CD4-positive, alpha-beta T cell (primary cell): Measurements from ENCODE around the gene PRR11. TPM values are rescaled to one million over a fixed set of nuclear protein-coding genes. Genes with fewer than 3 reads are reported as not detected.
A peak's percentile ranks its signal among the peaks of the same experiment; 100 is the strongest.

Experiments used
- ATAC-seq: fragments of 200-7000 bp; cut with Tn5 transposase; one replicate; pipeline ENCODE4 v1.10.0; 2022; ENCODE audit warnings: mild to moderate bottlenecking; ENCODE audit not compliant: poor library complexity
- CTCF ChIA-PET: fragments of 350-600 bp; sonication (Branson Sonifier 250); formaldehyde crosslinking; loops from one replicate; lab custom pipeline; 2021; ENCODE audit warnings: antibody characterized with exemption, inconsistent platforms; lab: Charles Lee
- POLR2A ChIA-PET: fragments of 350-600 bp; sonication (Branson Sonifier 250); formaldehyde crosslinking; loops from one replicate; lab custom pipeline; 2021; ENCODE audit warnings: antibody characterized with exemption, inconsistent platforms; lab: Charles Lee
- DNase-seq, 14 experiments: peaks; one replicate each; pipeline ENCODE4 v3.0.0-alpha.2; 2013 to 2020; ENCODE audit warnings: mixed read lengths in 2 of 14
- H3K27ac ChIP-seq, 2 donors: one replicate each; pipeline versions ENCODE4 v1.5.1 to v1.7.0; 2013; ENCODE audit warnings: low read length in 2 of 2, low read depth in 1 of 2, mild to moderate bottlenecking in 1 of 2
- H3K27me3 ChIP-seq, 2 experiments: 1 replicate in 1 of 2; 2 replicates in 1 of 2; pipeline versions ENCODE4 v1.6.1 to v1.7.0; 2013; ENCODE audit warnings: low read length in 2 of 2, control low read depth in 1 of 2, mild to moderate bottlenecking in 1 of 2, moderate library complexity in 1 of 2; ENCODE audit not compliant: insufficient read depth in 2 of 2, control insufficient read depth in 1 of 2
- H3K36me3 ChIP-seq: one replicate; pipeline ENCODE4 v1.6.1; 2013; ENCODE audit warnings: low read length, control low read depth; ENCODE audit not compliant: insufficient read depth
- H3K4me1 ChIP-seq: one replicate; pipeline ENCODE4 v1.6.1; 2013; ENCODE audit warnings: low read length, control low read depth; ENCODE audit not compliant: insufficient read depth
- H3K4me3 ChIP-seq: one replicate; pipeline ENCODE4 v1.5.1; 2013; ENCODE audit warnings: mild to moderate bottlenecking, low read length, moderate library complexity
- H3K9me3 ChIP-seq, 2 experiments: 1 replicate in 1 of 2; 2 replicates in 1 of 2; pipeline versions ENCODE4 v1.6.1 to v1.7.0; 2013; ENCODE audit warnings: low read length in 2 of 2, mild to moderate bottlenecking in 2 of 2, control low read depth in 1 of 2, moderate library complexity in 1 of 2; ENCODE audit not compliant: control insufficient read depth in 1 of 2, insufficient read depth in 1 of 2
- H3K27ac Mint-ChIP-seq: one replicate; pipeline ENCODE4 v1.8.0; 2020; ENCODE audit warnings: mixed read lengths
- H3K27me3 Mint-ChIP-seq: one replicate; pipeline ENCODE4 v1.8.0; 2021; ENCODE audit warnings: mixed read lengths
- H3K36me3 Mint-ChIP-seq: one replicate; pipeline ENCODE4 v1.8.0; 2021; ENCODE audit warnings: low read depth, mixed read lengths
- H3K4me1 Mint-ChIP-seq: one replicate; pipeline ENCODE4 v1.8.0; 2021; ENCODE audit warnings: low read depth, mixed read lengths
- H3K4me3 Mint-ChIP-seq: one replicate; pipeline ENCODE4 v1.8.0; 2020; ENCODE audit warnings: mild to moderate bottlenecking, mixed read lengths
- H3K9me3 Mint-ChIP-seq: one replicate; pipeline ENCODE4 v1.8.0; 2020; ENCODE audit warnings: mixed read lengths
- intact Hi-C, 2 experiments: fragments of 100-400 bp; cut with DNase I in 1 of 2; cut with micrococcal nuclease in 1 of 2; formaldehyde crosslinking; loops; one replicate each; pipeline versions ENCODE4 v1.15.1 to v1.9.0; 2023 to 2025; cut with DNase I, micrococcal nuclease
- total RNA-seq, 174 experiments: library from RNA in 2 of 174; stranded (reverse) in 2 of 174; gene quantifications; one replicate each; pipeline ENCODE4 v1.2.3 and lab custom pipeline; 2021 to 2026
- TF ChIP-seq, protein P1 (sequence below): fragments of 200-600 bp; IDR thresholded peaks from one replicate; pipeline ENCODE4 v1.8.0; 2022; ENCODE audit warnings: antibody characterized with exemption, mild to moderate bottlenecking

The PRR11 gene
- total RNA-seq, 2 experiments from 2014 or later = 0.69 to 0.92 TPM

DNA sequence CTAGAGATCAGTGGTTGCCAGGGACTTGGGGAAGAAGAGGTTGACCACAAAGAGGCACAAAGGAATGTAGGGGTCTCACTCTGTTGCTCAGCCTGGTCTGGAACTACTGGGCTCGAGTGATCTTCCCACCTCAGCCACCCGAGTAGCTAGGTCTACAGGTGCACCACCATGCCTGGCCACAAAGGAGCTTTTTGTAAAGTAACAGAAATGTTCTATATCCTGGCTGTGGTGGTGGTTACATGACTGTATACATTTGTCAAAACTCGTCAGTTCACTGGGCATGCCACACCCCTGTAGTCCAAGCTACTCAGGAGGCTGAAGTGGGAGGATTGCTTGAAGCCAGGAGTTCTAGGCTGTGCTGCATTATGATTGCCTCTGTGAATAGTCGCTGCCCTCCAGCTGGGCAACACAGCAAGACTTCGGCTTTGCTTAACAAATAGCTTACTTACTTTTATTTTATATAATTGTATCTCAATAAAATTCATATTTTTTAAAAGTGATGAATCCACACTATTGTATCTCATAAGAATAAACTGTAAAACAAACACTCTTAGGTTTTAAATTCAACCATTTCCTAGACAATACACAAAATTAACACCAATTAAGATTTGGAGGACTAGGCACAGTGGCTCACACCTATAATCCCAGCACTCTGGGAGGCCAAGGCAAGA is 5.6 kb upstream of the PRR11 start:
- H3K4me3 ChIP-seq = no peak overlapping the region
- TF ChIP-seq, protein P1, sequence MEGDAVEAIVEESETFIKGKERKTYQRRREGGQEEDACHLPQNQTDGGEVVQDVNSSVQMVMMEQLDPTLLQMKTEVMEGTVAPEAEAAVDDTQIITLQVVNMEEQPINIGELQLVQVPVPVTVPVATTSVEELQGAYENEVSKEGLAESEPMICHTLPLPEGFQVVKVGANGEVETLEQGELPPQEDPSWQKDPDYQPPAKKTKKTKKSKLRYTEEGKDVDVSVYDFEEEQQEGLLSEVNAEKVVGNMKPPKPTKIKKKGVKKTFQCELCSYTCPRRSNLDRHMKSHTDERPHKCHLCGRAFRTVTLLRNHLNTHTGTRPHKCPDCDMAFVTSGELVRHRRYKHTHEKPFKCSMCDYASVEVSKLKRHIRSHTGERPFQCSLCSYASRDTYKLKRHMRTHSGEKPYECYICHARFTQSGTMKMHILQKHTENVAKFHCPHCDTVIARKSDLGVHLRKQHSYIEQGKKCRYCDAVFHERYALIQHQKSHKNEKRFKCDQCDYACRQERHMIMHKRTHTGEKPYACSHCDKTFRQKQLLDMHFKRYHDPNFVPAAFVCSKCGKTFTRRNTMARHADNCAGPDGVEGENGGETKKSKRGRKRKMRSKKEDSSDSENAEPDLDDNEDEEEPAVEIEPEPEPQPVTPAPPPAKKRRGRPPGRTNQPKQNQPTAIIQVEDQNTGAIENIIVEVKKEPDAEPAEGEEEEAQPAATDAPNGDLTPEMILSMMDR = no peak

DNA sequence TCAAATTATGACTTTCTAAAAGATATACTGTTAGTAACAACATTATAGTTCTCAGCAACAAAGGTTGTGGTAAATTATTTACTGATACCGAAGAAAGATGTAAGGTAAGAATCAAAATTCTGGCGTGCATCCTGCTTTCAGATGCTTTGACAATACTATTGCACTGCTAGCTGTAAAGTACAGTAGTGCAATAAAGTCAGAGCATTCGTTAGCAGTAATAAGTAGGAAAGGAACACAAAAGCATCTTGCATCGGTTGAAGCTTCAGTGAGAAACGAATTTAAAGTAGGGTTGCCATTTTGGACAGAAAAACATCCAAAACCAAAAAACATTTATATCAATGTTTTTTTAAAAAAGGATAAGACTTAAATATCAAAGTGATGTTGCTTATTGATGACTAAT is 4.5 kb upstream of the PRR11 start:
- Mint-ChIP-seq H3K4me3 (peak overlapping the region; percentile 38), H3K9me3 (no peaks in the 10 kb centered on the region), H3K36me3 (no peaks in the 10 kb centered on the region), H3K27me3 (no peaks in the 10 kb centered on the region), H3K27ac (peak overlapping the region; percentile 60), H3K4me1 (peaks cover 50% of the 10 kb centered on the region)
- H3K9me3 ChIP-seq = no peaks in the 10 kb centered on the region
- CTCF ChIA-PET = interaction anchor here (1.6 kb wide), 1 partner anchor 44 kb away, joined by 3 read pairs; the partner anchor contains the start of gene TRIM37
- no peak overlapping the region for H3K27ac ChIP-seq
- POLR2A ChIA-PET = interaction anchor here (2.4 kb wide), 1 partner anchor 44 kb away, joined by 14 read pairs; the partner anchor contains the start of gene TRIM37
- H3K27me3 ChIP-seq = no peaks in the 10 kb centered on the region
- peak in 2 of 14 experiments; percentile 21 to 29 for DNase-seq
- no peak overlapping the region for H3K4me3 ChIP-seq
- H3K36me3 ChIP-seq = peaks cover 2% of the 10 kb centered on the region
- ATAC-seq = no peak
- peaks cover 24% of the 10 kb centered on the region for H3K4me1 ChIP-seq
- TF ChIP-seq, protein P1 = no peak
- intact Hi-C loops = loop anchor here in 1 of 2 experiments (10.0 kb wide), 3 partner anchors 414 to 1896 kb away; partner anchors contain the start of genes DHX40, MSI2, RAD51C and TEX14

More for the DNA sequence above, 5.6 kb upstream of the PRR11 start:
- intact Hi-C loops = loop anchor here in 1 of 2 experiments (10.0 kb wide), 3 partner anchors 415 to 1895 kb away; partner anchors contain the start of genes DHX40, MSI2, RAD51C and TEX14
- DNase-seq (peak in 1 of 14 experiments; percentile 23), ATAC-seq (no peak)
- no peaks in the 10 kb centered on the region for H3K9me3 Mint-ChIP-seq
- H3K27me3 ChIP-seq = no peaks in the 10 kb centered on the region
- ChIA-PET CTCF (no interaction called here), POLR2A (no interaction called here)
- H3K9me3 ChIP-seq = no peaks in the 10 kb centered on the region
- H3K36me3 ChIP-seq = peaks cover 2% of the 10 kb centered on the region
- H3K4me1 ChIP-seq = peaks cover 19% of the 10 kb centered on the region
- H3K27ac Mint-ChIP-seq = peak overlapping the region; percentile 60
- H3K27me3 Mint-ChIP-seq = no peaks in the 10 kb centered on the region
- peaks cover 56% of the 10 kb centered on the region for H3K4me1 Mint-ChIP-seq
- no peak overlapping the region for H3K27ac ChIP-seq
- H3K36me3 Mint-ChIP-seq = peaks cover 4% of the 10 kb centered on the region
- no peak overlapping the region for H3K4me3 Mint-ChIP-seq

DNA sequence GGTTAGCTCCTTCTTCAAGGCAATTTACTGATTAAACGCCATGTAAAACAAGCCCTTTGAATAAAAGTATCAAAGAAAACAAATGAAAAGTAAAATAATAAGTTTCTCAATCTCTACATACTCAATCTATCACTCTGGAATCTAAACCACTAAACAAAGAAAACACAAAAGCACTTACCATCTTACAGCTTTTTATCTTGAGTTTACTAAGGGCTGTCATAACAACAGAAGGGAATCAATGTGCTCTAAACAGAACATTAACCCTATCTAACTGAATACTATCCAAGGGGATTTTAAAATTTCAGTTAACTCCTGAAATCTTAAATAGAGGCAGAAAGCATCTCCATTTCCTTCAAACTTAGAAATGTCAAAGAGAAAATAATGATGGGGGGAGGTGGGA is 4.0 kb upstream of the PRR11 start:
- peaks cover 50% of the 10 kb centered on the region for H3K4me1 Mint-ChIP-seq
- ChIA-PET CTCF (interaction anchor here (1.6 kb wide), 1 partner anchor 45 kb away, joined by 3 read pairs; the partner anchor contains the start of gene TRIM37), POLR2A (interaction anchor here (2.4 kb wide), 1 partner anchor 45 kb away, joined by 14 read pairs; the partner anchor contains the start of gene TRIM37)
- H3K27ac ChIP-seq = no peak overlapping the region
- no peaks in the 10 kb centered on the region for H3K27me3 ChIP-seq
- TF ChIP-seq, protein P1 = no peak
- H3K27me3 Mint-ChIP-seq = no peaks in the 10 kb centered on the region
- peak overlapping the region; percentile 38 for H3K4me3 Mint-ChIP-seq
- DNase-seq (no peak), ATAC-seq (no peak)
- no peak overlapping the region for H3K4me3 ChIP-seq
- H3K4me1 ChIP-seq = peaks cover 30% of the 10 kb centered on the region
- no peaks in the 10 kb centered on the region for H3K36me3 Mint-ChIP-seq
- H3K27ac Mint-ChIP-seq = peak overlapping the region; percentile 60
- peaks cover under 1% of the 10 kb centered on the region for H3K36me3 ChIP-seq
- intact Hi-C loops = loop anchor here in 1 of 2 experiments (10.0 kb wide), 3 partner anchors 413 to 1897 kb away; partner anchors contain the start of genes DHX40, MSI2, RAD51C and TEX14
- H3K9me3 Mint-ChIP-seq = no peaks in the 10 kb centered on the region
- no peaks in the 10 kb centered on the region for H3K9me3 ChIP-seq
